SK-N-SH (cell line): ENCODE data around the gene PLEKHA8. TPM values are rescaled to one million over a fixed set of nuclear protein-coding genes. Genes with fewer than 3 reads are reported as not detected.

ENCODE experiments used
- CTCF ChIA-PET: fragments of 300-600, 350-600 bp; formaldehyde crosslinking; extraction: SDS; loops from one replicate; lab custom pipeline; 2021; lab: Yijun Ruan, JAX
- POLR2A ChIA-PET: fragments of 350-600 bp; sonication (Branson Sonifier 250); formaldehyde crosslinking; extraction: SDS; loops from one replicate; lab custom pipeline; 2020; ENCODE audit warnings: antibody characterized with exemption, inconsistent platforms; lab: Yijun Ruan, JAX
- DNase-seq: peaks from one replicate; pipeline ENCODE4 v3.0.0; 2012
- H2AFZ ChIP-seq: fragments of 200-600 bp; sonication (generic); 2 replicates; pipeline ENCODE4 v1.8.1; 2016; ENCODE audit warnings: antibody characterized with exemption, mild to moderate bottlenecking, low read depth
- H3F3A ChIP-seq: fragments of 200-600 bp; sonication (generic); replicated peaks from 2 replicates; pipeline ENCODE3; 2016; ENCODE audit warnings: antibody characterized with exemption, mild to moderate bottlenecking; ENCODE audit not compliant: insufficient read depth
- H3K27ac ChIP-seq, 2 experiments: fragments of 200-500 bp in 1 of 2; fragments of 200-600 bp in 1 of 2; sonication (Bioruptor generic) in 1 of 2; sonication (generic), shearing (Covaris generic) in 1 of 2; 2 replicates each; pipeline versions ENCODE4 v1.5.1 to v1.6.1; 2014 to 2016; ENCODE audit warnings: low read depth in 2 of 2, inconsistent platforms in 1 of 2, low read length in 1 of 2, mild to moderate bottlenecking in 1 of 2, mixed read lengths in 1 of 2
- H3K27me3 ChIP-seq: fragments of 200-600 bp; sonication (generic), shearing (Covaris generic); 2 replicates; pipeline ENCODE4 v1.6.1; 2016; ENCODE audit warnings: mixed run types; ENCODE audit not compliant: insufficient read depth
- H3K36me3 ChIP-seq, 2 experiments: fragments of 200-500 bp in 1 of 2; fragments of 200-600 bp in 1 of 2; sonication (Bioruptor generic) in 1 of 2; sonication (generic) in 1 of 2; replicated peaks in 1 of 2; 2 replicates each; pipeline versions ENCODE3 to v1.5.1; 2014 to 2016; ENCODE audit warnings: low read length in 1 of 2, mild to moderate bottlenecking in 1 of 2; ENCODE audit not compliant: insufficient read depth in 2 of 2, control insufficient read depth in 1 of 2
- H3K4me1 ChIP-seq, 2 experiments: fragments of 200-500 bp in 1 of 2; fragments of 200-600 bp in 1 of 2; sonication (Bioruptor generic) in 1 of 2; sonication (generic), shearing (Covaris generic) in 1 of 2; 2 replicates each; pipeline versions ENCODE4 v1.5.1 to v1.6.1; 2014 to 2016; ENCODE audit warnings: low read depth in 1 of 2, low read length in 1 of 2, mixed run types in 1 of 2; ENCODE audit not compliant: insufficient read depth in 2 of 2, control insufficient read depth in 1 of 2
- H3K4me2 ChIP-seq: fragments of 200-600 bp; sonication (generic), shearing (Covaris generic); 2 replicates; pipeline ENCODE4 v1.6.1; 2017; ENCODE audit warnings: mixed run types
- H3K4me3 ChIP-seq, 2 experiments: fragments of 200-500 bp in 1 of 2; fragments of 200-600 bp in 1 of 2; sonication (Bioruptor generic) in 1 of 2; sonication (generic), shearing (Covaris generic) in 1 of 2; 2 replicates each; pipeline versions ENCODE4 v1.5.1 to v1.8.1; 2014 to 2016; ENCODE audit warnings: low read depth in 2 of 2, inconsistent platforms in 1 of 2, low read length in 1 of 2, mild to moderate bottlenecking in 1 of 2, mixed read lengths in 1 of 2, moderate library complexity in 1 of 2
- H3K79me2 ChIP-seq: fragments of 200-600 bp; sonication (generic); 2 replicates; pipeline ENCODE4 v1.8.1; 2017; ENCODE audit warnings: mild to moderate bottlenecking; ENCODE audit not compliant: insufficient read depth
- H3K9ac ChIP-seq: fragments of 200-600 bp; sonication (generic); 2 replicates; pipeline ENCODE4 v1.6.1; 2017; ENCODE audit warnings: mixed run types
- H3K9me2 ChIP-seq: fragments of 200-600 bp; sonication (generic); 2 replicates; pipeline ENCODE4 v1.6.1; 2017; ENCODE audit warnings: mixed run types
- H3K9me3 ChIP-seq: fragments of 200-600 bp; sonication (generic); 2 replicates; pipeline ENCODE4 v1.6.1; 2017; ENCODE audit warnings: mixed run types, mild to moderate bottlenecking, moderate library complexity
- H4K20me1 ChIP-seq: fragments of 200-600 bp; sonication (generic); 2 replicates; pipeline ENCODE4 v1.6.1; 2017; ENCODE audit warnings: mild to moderate bottlenecking, mixed run types; ENCODE audit not compliant: insufficient read depth
- CHD2 ChIP-seq: fragments of 150-350 bp; IDR thresholded peaks from 2 replicates; pipeline ENCODE4 v1.6.1; 2018; ENCODE audit warnings: low read length; ENCODE audit not compliant: partially characterized antibody
- FOSL2 ChIP-seq: IDR thresholded peaks from 2 replicates; pipeline ENCODE4 v1.4.0; 2012; ENCODE audit warnings: low read depth, mild to moderate bottlenecking, moderate library complexity, borderline replicate concordance
- GABPA ChIP-seq: IDR thresholded peaks from 2 replicates; pipeline ENCODE4 v1.4.0; 2012; ENCODE audit warnings: low read depth, mild to moderate bottlenecking
- IRF3 ChIP-seq: fragments of 150-350 bp; IDR thresholded peaks from 2 replicates; pipeline ENCODE4 v1.6.1; 2016; ENCODE audit warnings: mild to moderate bottlenecking, low read depth, low read length
- NRF1 ChIP-seq: IDR thresholded peaks from 2 replicates; pipeline ENCODE4 v1.6.1; 2012; ENCODE audit warnings: low read depth, mild to moderate bottlenecking, low read length
- RCOR1 ChIP-seq: fragments of 150-350 bp; IDR thresholded peaks from 2 replicates; pipeline ENCODE4 v1.6.1; 2017; ENCODE audit warnings: antibody characterized with exemption, low read length
- TEAD4 ChIP-seq: IDR thresholded peaks from 2 replicates; pipeline ENCODE4 v1.4.0; 2012; ENCODE audit warnings: mild to moderate bottlenecking, borderline replicate concordance; ENCODE audit not compliant: insufficient read depth
- USF2 ChIP-seq: fragments of 150-350 bp; IDR thresholded peaks from 2 replicates; pipeline ENCODE4 v1.6.1; 2017; ENCODE audit warnings: antibody characterized with exemption, low read length, low read depth, borderline replicate concordance
- YY1 ChIP-seq: IDR thresholded peaks from 2 replicates; pipeline ENCODE4 v1.4.0; 2012; ENCODE audit warnings: low read depth, mild to moderate bottlenecking
- WGBS: methylation state at CpG from one replicate; pipeline ENCODE4 v1.1.6; 2017; ENCODE audit warnings: low lambda C conversion rate; 5-methylcytosine and 5-hydroxymethylcytosine counted together
- polyA plus RNA-seq, 3 experiments: library from polyadenylated mRNA; depleted of rRNA; stranded (reverse); fragments of >200 nt; gene quantifications; 2 replicates each; pipeline ENCODE4 v1.2.3, GENCODE V29; 2012
- TF ChIP-seq, protein P1 (sequence below): IDR thresholded peaks from 2 replicates; pipeline ENCODE4 v1.4.0; 2012; ENCODE audit warnings: low read depth, borderline replicate concordance
- TF ChIP-seq, protein P2 (sequence below): IDR thresholded peaks from 2 replicates; pipeline ENCODE4 v1.4.0; 2012; ENCODE audit warnings: low read depth

PLEKHA8 gene
- polyA plus RNA-seq, 1 of the 3 experiments (the other 2 are of a cell fraction) = 4.9 TPM

DNA sequence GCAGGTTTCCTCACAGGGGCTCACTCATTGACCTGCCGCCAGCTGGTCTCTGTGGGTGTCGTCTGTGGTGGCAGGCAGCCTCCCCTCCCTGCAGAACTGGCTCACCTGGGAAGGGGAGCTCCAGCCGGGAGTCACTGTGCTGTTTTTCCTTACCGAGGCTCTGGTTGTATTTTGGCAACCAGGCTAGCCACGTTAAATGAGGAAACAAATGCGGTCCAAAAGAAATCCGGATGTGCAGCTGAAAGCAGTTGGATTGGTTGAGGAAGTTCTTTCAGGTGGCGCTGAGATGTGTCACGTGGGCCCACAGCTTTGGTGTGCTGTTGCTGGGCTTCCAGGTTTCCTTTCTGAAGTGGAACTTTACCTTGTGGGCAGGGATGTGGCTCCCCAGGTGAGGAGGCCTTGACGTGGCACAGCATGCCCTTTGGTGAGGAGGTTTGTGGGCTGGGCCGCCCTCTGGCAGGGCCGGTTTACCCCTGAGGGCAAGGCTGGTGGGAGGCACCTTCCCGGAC lies 120.8 kb downstream of the PLEKHA8 start:
- H3K9ac ChIP-seq = no peak overlapping the region
- 85% methylated on average over 10 of the region's 13 CpGs for WGBS
- TF ChIP-seq RCOR1 (no peak), YY1 (no peak), USF2 (no peak), GABPA (no peak), IRF3 (no peak), FOSL2 (no peak), NRF1 (no peak)
- TF ChIP-seq, protein P1, sequence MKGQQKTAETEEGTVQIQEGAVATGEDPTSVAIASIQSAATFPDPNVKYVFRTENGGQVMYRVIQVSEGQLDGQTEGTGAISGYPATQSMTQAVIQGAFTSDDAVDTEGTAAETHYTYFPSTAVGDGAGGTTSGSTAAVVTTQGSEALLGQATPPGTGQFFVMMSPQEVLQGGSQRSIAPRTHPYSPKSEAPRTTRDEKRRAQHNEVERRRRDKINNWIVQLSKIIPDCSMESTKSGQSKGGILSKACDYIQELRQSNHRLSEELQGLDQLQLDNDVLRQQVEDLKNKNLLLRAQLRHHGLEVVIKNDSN = no peak
- H3K27ac ChIP-seq = no peak overlapping the region
- H3K27me3 ChIP-seq = no peaks in the 10 kb centered on the region
- no peaks in the 10 kb centered on the region for H4K20me1 ChIP-seq
- CTCF ChIA-PET = interaction anchor here (0.7 to 1.0 kb wide), 3 partner anchors 16 to 27 kb away, joined by 3 read pairs; no protein-coding TSS in a partner anchor
- H3K4me2 ChIP-seq = no peak overlapping the region
- peaks cover 18 to 25% of the 10 kb centered on the region in 2 experiments for H3K36me3 ChIP-seq
- no peak for DNase-seq
- H3K9me3 ChIP-seq = no peaks in the 10 kb centered on the region
- H3K4me3 ChIP-seq = no peak overlapping the region
- H3K4me1 ChIP-seq = peaks cover 0 to 22% of the 10 kb centered on the region in 2 experiments; a peak in 2 of 4 replicates
- no peak overlapping the region for H2AFZ ChIP-seq
- peaks cover 20% of the 10 kb centered on the region; the same call in 1 of the 2 replicates for H3K79me2 ChIP-seq
- H3K9me2 ChIP-seq = no peaks in the 10 kb centered on the region
- POLR2A ChIA-PET = interaction anchor here (0.5 kb wide), 1 partner anchor 36 kb away, joined by 3 read pairs; no protein-coding TSS in a partner anchor
- H3F3A ChIP-seq = no peaks in the 10 kb centered on the region

DNA sequence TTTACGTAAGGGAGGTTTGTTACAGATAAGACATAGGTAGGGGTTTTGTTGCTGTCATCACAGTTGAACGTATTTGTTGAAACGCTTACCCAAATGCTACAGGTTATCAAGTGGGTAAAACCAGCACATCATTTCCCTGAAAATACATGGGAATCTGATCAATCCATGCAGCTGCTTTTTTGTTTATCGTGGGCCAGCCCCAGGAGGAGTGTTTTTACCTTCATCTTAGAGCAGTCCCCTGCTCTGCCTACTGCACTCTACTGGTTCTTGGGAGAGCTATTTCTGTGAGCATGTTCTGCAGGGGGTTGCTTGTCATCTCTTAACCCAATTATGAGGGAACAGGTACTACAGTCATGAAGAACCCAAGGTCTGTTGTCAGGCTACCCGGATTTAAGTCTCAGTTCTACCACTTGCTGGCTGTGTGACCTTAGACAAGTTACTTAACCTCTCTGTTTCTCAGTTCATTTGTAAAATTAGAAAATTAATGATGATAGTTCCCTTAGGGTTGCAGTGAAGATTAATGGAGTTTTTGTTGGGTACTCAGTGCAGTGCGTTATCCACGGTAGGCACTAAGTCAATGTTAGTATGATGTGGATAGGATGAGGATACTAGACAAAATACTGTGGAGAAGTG lies 121.5 kb downstream of the PLEKHA8 start:
- ChIA-PET POLR2A (no interaction called here), CTCF (no interaction called here)
- no peak overlapping the region for H3K4me3 ChIP-seq
- no peak overlapping the region for H2AFZ ChIP-seq
- peaks cover 0 to 16% of the 10 kb centered on the region in 2 experiments; a peak in 2 of 4 replicates for H3K4me1 ChIP-seq
- H3K9me3 ChIP-seq = no peaks in the 10 kb centered on the region
- no peak overlapping the region for H3K4me2 ChIP-seq
- no peak overlapping the region for H3K9ac ChIP-seq
- no peak for DNase-seq
- H3K27ac ChIP-seq = no peak overlapping the region
- no peaks in the 10 kb centered on the region for H3F3A ChIP-seq
- peaks cover 18 to 25% of the 10 kb centered on the region in 2 experiments for H3K36me3 ChIP-seq
- H4K20me1 ChIP-seq = no peaks in the 10 kb centered on the region
- peaks cover 16% of the 10 kb centered on the region; the same call in 1 of the 2 replicates for H3K79me2 ChIP-seq
- H3K27me3 ChIP-seq = no peaks in the 10 kb centered on the region
- H3K9me2 ChIP-seq = no peaks in the 10 kb centered on the region
- no peak for TF ChIP-seq TEAD4
- TF ChIP-seq CHD2 = no peak
- TF ChIP-seq, protein P2, sequence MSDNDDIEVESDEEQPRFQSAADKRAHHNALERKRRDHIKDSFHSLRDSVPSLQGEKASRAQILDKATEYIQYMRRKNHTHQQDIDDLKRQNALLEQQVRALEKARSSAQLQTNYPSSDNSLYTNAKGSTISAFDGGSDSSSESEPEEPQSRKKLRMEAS = no peak
- TF ChIP-seq, all 33 proteins: peak for 0
- 97% methylated on average over 7 of the region's 7 CpGs for WGBS
